Smooth muscle cell (in vitro differentiated cells): Measurements from ENCODE around the gene KLHL7. TPM values are rescaled to one million over a fixed set of nuclear protein-coding genes. Genes with fewer than 3 reads are reported as not detected.

Experiments used
- DNase-seq: peaks from one replicate; lab custom pipeline; 2025; ENCODE audit not compliant: unreplicated experiment; lab: John Stamatoyannopoulos, UW
- H2AFZ ChIP-seq: fragments of 200-600 bp; sonication (generic); 2 replicates; pipeline ENCODE4 v1.6.0; 2016; ENCODE audit warnings: antibody characterized with exemption, low read depth, mild to moderate bottlenecking
- H3F3A ChIP-seq: fragments of 200-600 bp; sonication (generic); 2 replicates; pipeline ENCODE4 v1.6.0; 2017; ENCODE audit warnings: antibody characterized with exemption, low read depth
- H3K27ac ChIP-seq: fragments of 200-600 bp; sonication (generic); 2 replicates; pipeline ENCODE4 v1.5.1; 2016; ENCODE audit warnings: low read depth, mild to moderate bottlenecking
- H3K27me3 ChIP-seq: fragments of 200-600 bp; sonication (generic); 2 replicates; pipeline ENCODE4 v1.6.1; 2016; ENCODE audit warnings: low read depth, mild to moderate bottlenecking
- H3K36me3 ChIP-seq: fragments of 200-600 bp; sonication (generic); 2 replicates; pipeline ENCODE4 v1.5.1; 2016; ENCODE audit warnings: low read depth
- H3K4me1 ChIP-seq: fragments of 200-600 bp; sonication (generic); 2 replicates; pipeline ENCODE4 v1.5.1; 2016; ENCODE audit warnings: low read depth
- H3K4me2 ChIP-seq: fragments of 200-600 bp; sonication (generic); 2 replicates; pipeline ENCODE4 v1.6.0; 2016; ENCODE audit warnings: mild to moderate bottlenecking
- H3K4me3 ChIP-seq: fragments of 200-600 bp; sonication (generic); 2 replicates; pipeline ENCODE4 v1.5.1; 2016; ENCODE audit warnings: mild to moderate bottlenecking
- H3K79me2 ChIP-seq: fragments of 200-600 bp; sonication (generic); 2 replicates; pipeline ENCODE4 v1.6.0; 2016; ENCODE audit warnings: low read depth, mild to moderate bottlenecking
- H3K9ac ChIP-seq: fragments of 200-600 bp; sonication (generic); 2 replicates; pipeline ENCODE4 v1.6.0; 2016; ENCODE audit warnings: low read depth
- H3K9me3 ChIP-seq: fragments of 200-600 bp; sonication (generic); replicated peaks from 2 replicates; pipeline ENCODE4 v1.5.1; 2016; ENCODE audit warnings: low read depth
- H4K20me1 ChIP-seq: fragments of 200-600 bp; sonication (generic); 2 replicates; pipeline ENCODE4 v1.6.0; 2016; ENCODE audit warnings: low read depth
- WGBS: methylation state at CpG from one replicate; pipeline ENCODE4 v1.1.7; 2016; ENCODE audit warnings: low lambda C conversion rate; 5-methylcytosine and 5-hydroxymethylcytosine counted together
- polyA plus RNA-seq: library from polyadenylated mRNA; unstranded; fragments of >200 nt; fragmentation: Nextera tagmentation; extraction: Ambion mirVana; gene quantifications from 2 replicates; pipeline ENCODE4 v1.2.1, GENCODE V29; 2016
- total RNA-seq: library from RNA; depleted of rRNA; stranded (reverse); fragments of >200 nt; gene quantifications from 2 replicates; pipeline ENCODE4 v1.2.3, GENCODE V29; 2014
- TF ChIP-seq, protein P1 (sequence below): fragments of 200-600 bp; sonication (generic); IDR thresholded peaks from 2 replicates; pipeline ENCODE4 v1.5.1; 2017; ENCODE audit warnings: borderline replicate concordance, mild to moderate bottlenecking, antibody characterized with exemption; ENCODE audit not compliant: insufficient read depth, poor library complexity, severe bottlenecking

KLHL7 gene
- total and polyA plus RNA-seq, 2 experiments from 2014 or later = 40.1 to 56.4 TPM

DNA sequence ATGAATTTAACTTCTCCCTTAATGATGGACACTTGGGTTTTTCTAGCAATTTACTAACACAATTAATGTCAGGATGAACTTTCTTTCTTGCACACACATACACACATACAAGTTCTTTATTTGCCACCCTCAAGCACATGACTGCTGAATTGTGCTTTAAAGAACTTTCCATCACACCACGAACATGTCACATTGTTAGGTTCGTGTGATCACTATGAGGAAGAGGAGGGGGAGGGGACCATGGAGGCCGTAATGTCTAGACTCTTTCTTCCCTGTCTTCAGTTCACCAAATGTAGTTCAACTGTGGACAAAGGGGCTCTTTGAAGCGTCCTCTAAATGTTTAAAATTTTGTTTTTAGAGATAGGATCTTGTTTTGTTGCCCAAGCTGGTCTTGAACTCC is 107.3 kb downstream of the KLHL7 start:
- 92% methylated on average over 4 of the region's 4 CpGs for WGBS
- TF ChIP-seq, protein P1, sequence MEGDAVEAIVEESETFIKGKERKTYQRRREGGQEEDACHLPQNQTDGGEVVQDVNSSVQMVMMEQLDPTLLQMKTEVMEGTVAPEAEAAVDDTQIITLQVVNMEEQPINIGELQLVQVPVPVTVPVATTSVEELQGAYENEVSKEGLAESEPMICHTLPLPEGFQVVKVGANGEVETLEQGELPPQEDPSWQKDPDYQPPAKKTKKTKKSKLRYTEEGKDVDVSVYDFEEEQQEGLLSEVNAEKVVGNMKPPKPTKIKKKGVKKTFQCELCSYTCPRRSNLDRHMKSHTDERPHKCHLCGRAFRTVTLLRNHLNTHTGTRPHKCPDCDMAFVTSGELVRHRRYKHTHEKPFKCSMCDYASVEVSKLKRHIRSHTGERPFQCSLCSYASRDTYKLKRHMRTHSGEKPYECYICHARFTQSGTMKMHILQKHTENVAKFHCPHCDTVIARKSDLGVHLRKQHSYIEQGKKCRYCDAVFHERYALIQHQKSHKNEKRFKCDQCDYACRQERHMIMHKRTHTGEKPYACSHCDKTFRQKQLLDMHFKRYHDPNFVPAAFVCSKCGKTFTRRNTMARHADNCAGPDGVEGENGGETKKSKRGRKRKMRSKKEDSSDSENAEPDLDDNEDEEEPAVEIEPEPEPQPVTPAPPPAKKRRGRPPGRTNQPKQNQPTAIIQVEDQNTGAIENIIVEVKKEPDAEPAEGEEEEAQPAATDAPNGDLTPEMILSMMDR = no peak

DNA sequence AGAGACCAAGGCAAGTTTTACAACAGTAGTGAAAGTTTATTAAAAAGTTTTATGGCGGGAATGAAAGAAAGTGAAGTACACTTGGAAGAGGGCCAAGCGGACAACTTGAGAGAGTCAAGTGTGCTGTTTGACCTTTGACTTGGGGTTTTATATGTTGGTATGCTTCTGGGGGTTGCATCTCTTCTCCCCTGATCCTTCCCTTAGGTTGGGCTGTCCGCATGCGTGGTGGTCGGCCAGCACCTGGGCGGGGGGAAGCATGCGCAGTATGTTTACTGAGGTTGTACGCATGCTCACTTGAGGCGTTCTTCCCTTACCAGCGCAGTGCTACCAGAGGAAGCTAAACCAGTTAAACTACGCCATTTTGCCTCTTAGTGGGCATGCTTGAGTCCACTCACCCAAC is 108.2 kb downstream of the KLHL7 start:
- no peak for DNase-seq
- 94% methylated on average over 11 of the region's 11 CpGs for WGBS
- Histone ChIP-seq H3K79me2 (no peaks in the 10 kb centered on the region), H3K4me3 (no peak overlapping the region), H3K27ac (no peak overlapping the region), H3K9me3 (no peaks in the 10 kb centered on the region), H3K4me2 (no peak overlapping the region), H2AFZ (no peak overlapping the region), H4K20me1 (no peaks in the 10 kb centered on the region), H3K36me3 (no peaks in the 10 kb centered on the region), H3K4me1 (no peaks in the 10 kb centered on the region), H3K27me3 (no peaks in the 10 kb centered on the region), H3F3A (no peaks in the 10 kb centered on the region), H3K9ac (no peak overlapping the region)
- TF ChIP-seq, protein P1 = no peak

More for the DNA sequence above, 107.3 kb downstream of the KLHL7 start:
- Histone ChIP-seq H3K4me2 (no peak overlapping the region), H3K79me2 (no peaks in the 10 kb centered on the region), H3K36me3 (no peaks in the 10 kb centered on the region), H3K4me3 (no peak overlapping the region), H3F3A (no peaks in the 10 kb centered on the region), H3K9me3 (no peaks in the 10 kb centered on the region), H2AFZ (no peak overlapping the region), H3K4me1 (no peaks in the 10 kb centered on the region), H3K27ac (no peak overlapping the region), H4K20me1 (no peaks in the 10 kb centered on the region), H3K9ac (no peak overlapping the region), H3K27me3 (no peaks in the 10 kb centered on the region)
- DNase-seq = no peak

DNA sequence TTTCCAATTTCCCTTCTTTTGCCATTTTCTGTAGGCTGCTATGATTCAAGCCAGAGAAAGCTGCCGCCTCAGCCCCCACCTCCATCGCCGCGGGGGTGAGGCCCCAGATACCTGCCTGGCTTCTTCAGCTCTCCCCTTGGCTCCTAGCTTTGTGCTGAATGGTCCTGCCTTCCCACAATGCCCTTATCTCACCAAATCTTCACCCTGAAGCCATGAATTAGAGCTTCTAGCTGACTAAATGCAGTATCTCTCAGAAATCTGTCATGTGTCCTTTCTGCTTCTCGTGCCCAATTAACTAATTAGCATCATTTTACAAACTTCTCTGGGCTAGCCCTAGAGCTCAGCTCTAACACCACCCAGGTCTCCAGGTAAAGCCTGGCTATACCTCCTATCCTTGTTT is 108.8 kb downstream of the KLHL7 start:
- Histone ChIP-seq H3K27ac (no peak overlapping the region), H3K36me3 (no peaks in the 10 kb centered on the region), H3K79me2 (no peaks in the 10 kb centered on the region), H3K9ac (no peak overlapping the region), H3K4me1 (no peaks in the 10 kb centered on the region), H3K4me3 (no peak overlapping the region), H3K4me2 (no peak overlapping the region), H4K20me1 (no peaks in the 10 kb centered on the region), H2AFZ (no peak overlapping the region), H3K9me3 (no peaks in the 10 kb centered on the region), H3K27me3 (no peaks in the 10 kb centered on the region), H3F3A (no peaks in the 10 kb centered on the region)
- 60% methylated on average over 5 of the region's 5 CpGs for WGBS
- TF ChIP-seq, protein P1 = no peak
- no peak for DNase-seq

DNA sequence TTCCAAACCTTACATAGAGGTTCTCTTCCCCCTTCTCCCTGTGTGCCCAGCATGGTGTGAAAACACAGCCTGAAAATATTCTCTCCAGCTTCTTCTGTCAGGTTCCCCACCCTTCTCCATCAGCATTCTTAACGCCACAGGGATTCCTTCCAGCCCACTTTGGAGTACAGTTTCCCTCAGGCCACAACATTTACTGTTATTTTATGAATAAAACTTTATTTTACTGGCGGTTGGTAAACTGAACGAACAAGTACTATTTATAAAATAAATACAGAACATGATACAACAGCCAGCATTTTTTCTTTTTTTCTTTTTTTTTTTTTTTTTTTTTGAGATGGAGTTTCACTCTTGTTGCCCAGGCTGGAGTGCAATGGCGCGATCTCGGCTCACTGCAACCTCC is 109.4 kb downstream of the KLHL7 start:
- Histone ChIP-seq H3K27me3 (no peaks in the 10 kb centered on the region), H3K9me3 (no peaks in the 10 kb centered on the region), H3K36me3 (no peaks in the 10 kb centered on the region), H3F3A (no peaks in the 10 kb centered on the region), H3K4me3 (no peak overlapping the region), H3K4me1 (no peaks in the 10 kb centered on the region), H3K27ac (no peak overlapping the region), H3K79me2 (no peaks in the 10 kb centered on the region), H2AFZ (no peak overlapping the region), H3K9ac (no peak overlapping the region), H3K4me2 (no peak overlapping the region), H4K20me1 (no peaks in the 10 kb centered on the region)
- TF ChIP-seq, protein P1 = no peak
- DNase-seq = no peak
- 95% methylated on average over 6 of the region's 6 CpGs for WGBS
